NB4 (cell line): Measurements from ENCODE around the gene TCEANC.

ENCODE experiments used
- DNase-seq: peaks from one replicate; pipeline ENCODE4 v3.0.0; 2010; ENCODE audit warnings: low read depth
- H3K4me3 ChIP-seq: one replicate; pipeline ENCODE4 v1.5.1; 2011; ENCODE audit warnings: mild to moderate bottlenecking, low read depth, low read length, moderate library complexity
- MYC ChIP-seq: IDR thresholded peaks from 2 replicates; pipeline ENCODE4 v1.6.1; 2011; ENCODE audit warnings: low read depth, low read length
- POLR2A ChIP-seq: IDR thresholded peaks from 2 replicates; pipeline ENCODE4 v1.6.1; 2011; ENCODE audit warnings: mild to moderate bottlenecking; ENCODE audit not compliant: insufficient read length; ENCODE audit errors: extremely low read depth
- TF ChIP-seq, protein P1 (sequence below): IDR thresholded peaks from 2 replicates; pipeline ENCODE4 v1.6.1; 2011; ENCODE audit warnings: low read depth, low read length
- TF ChIP-seq, protein P2 (sequence below): IDR thresholded peaks from one replicate; pipeline ENCODE4 v1.5.1; 2012; ENCODE audit warnings: low read depth, low read length

Gene TCEANC

DNA sequence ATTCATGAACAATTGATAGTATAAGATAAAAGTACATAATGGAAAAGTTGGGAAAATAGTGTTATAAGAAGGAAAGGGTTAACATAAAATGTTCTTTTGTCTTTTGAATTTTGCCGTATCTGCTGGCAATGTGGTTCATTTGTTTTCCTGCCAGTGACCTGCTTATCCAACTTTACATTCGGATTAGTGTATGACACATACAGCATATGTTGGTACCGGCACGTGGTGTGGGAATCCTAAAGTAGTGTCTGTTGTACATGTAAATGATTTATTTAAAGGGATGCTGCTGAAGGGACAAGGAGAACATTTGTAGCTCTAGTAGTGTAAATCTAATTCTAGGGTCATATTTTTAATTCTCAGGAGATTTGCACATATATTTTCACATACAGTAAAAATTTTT, 47.4 kb downstream of the TCEANC start:
- DNase-seq: no peak
- H3K4me3 ChIP-seq: no peak overlapping the region
- no peak for TF ChIP-seq POLR2A
- TF ChIP-seq, protein P1, sequence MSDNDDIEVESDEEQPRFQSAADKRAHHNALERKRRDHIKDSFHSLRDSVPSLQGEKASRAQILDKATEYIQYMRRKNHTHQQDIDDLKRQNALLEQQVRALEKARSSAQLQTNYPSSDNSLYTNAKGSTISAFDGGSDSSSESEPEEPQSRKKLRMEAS: no peak
- TF ChIP-seq, protein P2, sequence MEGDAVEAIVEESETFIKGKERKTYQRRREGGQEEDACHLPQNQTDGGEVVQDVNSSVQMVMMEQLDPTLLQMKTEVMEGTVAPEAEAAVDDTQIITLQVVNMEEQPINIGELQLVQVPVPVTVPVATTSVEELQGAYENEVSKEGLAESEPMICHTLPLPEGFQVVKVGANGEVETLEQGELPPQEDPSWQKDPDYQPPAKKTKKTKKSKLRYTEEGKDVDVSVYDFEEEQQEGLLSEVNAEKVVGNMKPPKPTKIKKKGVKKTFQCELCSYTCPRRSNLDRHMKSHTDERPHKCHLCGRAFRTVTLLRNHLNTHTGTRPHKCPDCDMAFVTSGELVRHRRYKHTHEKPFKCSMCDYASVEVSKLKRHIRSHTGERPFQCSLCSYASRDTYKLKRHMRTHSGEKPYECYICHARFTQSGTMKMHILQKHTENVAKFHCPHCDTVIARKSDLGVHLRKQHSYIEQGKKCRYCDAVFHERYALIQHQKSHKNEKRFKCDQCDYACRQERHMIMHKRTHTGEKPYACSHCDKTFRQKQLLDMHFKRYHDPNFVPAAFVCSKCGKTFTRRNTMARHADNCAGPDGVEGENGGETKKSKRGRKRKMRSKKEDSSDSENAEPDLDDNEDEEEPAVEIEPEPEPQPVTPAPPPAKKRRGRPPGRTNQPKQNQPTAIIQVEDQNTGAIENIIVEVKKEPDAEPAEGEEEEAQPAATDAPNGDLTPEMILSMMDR: no peak
- no peak for TF ChIP-seq MYC

DNA sequence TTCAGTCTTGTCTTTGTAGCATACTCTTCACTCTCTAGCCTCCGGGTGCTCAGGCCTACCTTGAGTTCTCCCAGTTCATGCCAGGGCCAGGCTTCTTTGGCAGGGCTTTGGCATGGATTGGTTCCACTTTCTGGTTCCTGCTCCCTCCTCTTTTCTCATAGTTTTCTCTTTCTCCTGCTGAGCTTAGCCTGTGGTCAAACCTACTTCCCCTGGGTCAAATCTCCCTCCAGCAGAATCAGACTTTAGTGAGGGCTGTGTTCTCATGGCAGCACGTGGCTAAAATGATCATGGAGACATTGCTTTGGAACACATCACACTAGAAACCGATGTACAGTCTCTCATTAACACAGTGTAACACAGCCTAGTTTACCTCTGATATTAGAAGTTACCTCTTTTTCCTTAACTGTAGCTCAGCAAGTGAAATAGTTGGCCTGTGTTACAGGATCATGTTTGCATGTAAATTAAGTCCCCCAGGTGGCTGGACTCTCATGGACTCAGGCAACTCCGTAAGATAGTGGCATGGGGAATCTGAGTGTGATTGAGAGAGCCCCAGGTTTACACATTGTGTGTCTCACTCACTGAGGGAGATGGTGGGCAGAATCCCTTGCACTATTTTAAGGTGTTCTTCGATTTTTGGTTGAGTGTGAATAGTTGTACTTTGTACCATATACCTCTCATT, 49.3 kb downstream of the TCEANC start:
- no peak overlapping the region for H3K4me3 ChIP-seq
- DNase-seq: no peak
- TF ChIP-seq, protein P2: no peak

DNA sequence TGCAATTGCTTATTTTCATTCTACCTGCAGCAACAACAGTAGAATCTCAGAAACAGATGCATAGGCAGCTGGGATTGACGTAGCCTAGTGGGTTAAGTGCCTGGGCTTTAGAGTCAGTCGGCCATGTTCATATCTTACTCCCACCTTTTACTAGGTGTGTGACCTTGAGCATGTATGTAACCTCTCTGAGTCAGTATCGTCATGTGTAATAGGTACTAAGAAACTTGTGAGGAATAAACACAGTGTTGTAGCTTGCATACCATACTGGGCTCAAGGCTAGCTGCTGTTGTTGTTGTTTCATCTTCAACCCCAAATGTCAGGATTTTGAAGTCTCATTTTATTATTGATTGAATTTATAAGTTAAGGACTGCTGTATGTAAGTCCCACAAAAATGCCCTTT, 50.2 kb downstream of the TCEANC start:
- DNase-seq: no peak
- TF ChIP-seq, protein P2: no peak
- TF ChIP-seq MYC (no peak), POLR2A (no peak)
- TF ChIP-seq, protein P1: no peak
- no peak overlapping the region for H3K4me3 ChIP-seq

DNA sequence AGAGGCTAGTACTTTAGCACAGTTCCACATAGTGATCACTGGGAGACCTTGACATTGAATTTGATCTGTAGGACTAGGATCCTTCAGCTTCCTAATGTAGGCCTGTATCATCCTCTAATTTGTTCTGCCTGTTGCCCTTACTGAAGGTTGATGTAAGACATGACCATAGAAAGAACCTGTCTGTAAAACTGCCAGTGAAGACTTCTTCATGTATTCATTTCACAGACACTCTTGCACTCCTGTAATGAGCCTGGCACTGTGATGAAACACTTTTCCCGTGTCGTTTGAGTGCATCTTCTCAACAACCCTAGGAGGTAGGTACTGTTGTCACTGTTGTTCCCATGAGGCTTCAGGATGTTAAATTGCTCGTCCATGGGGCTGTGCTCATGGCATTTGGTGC, 50.6 kb downstream of the TCEANC start:
- H3K4me3 ChIP-seq: no peak overlapping the region
- no peak for DNase-seq
- TF ChIP-seq, protein P2: no peak
- TF ChIP-seq POLR2A (no peak), MYC (no peak)
- TF ChIP-seq, protein P1: no peak

DNA sequence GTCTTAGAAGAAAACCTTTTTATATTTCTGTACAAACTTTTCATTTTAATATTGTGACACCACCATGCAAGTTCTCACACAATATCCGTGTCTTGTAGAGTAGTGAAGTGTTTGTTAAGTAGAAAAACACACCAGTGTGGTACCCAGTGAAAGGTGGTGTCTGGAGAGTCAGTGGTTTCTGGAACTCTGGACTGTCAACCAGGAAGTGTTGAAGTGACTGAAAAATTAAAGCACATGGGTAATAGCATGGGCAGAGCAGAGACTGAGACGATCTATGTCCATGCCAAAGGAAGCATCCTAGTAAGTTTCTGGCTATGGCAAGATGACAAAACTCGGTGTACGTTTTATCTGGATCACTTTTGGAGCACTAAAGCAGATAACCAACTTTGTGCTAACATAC, 58.2 kb downstream of the TCEANC start:
- H3K4me3 ChIP-seq: no peak overlapping the region
- DNase-seq: no peak
- TF ChIP-seq, protein P1: no peak
- TF ChIP-seq, protein P2: no peak
- TF ChIP-seq POLR2A: no peak
- TF ChIP-seq MYC: no peak
